Caco-2 (cell line): ENCODE data around the gene FOXN4. TPM values are rescaled to one million over a fixed set of nuclear protein-coding genes. Genes with fewer than 3 reads are reported as not detected.

Experiments
- BruUV-seq: library from RNA; stranded (reverse); fragments of 400-500 nt; replicated peaks from 2 replicates; lab custom pipeline; 2021; lab: Mats Ljungman, UMichigan
- CTCF ChIA-PET: fragments of 300-600 bp; sonication (Branson Sonifier 250); formaldehyde crosslinking; loops from one replicate; lab custom pipeline; 2022; ENCODE audit warnings: antibody characterized with exemption; lab: Charles Lee
- POLR2A ChIA-PET: fragments of 300-600 bp; sonication (Branson Sonifier 250); formaldehyde crosslinking; loops from one replicate; lab custom pipeline; 2022; ENCODE audit warnings: antibody characterized with exemption; lab: Charles Lee
- DNase-seq, 2 experiments: peaks; one replicate each; pipeline versions ENCODE4 v3.0.0 to v3.0.0-alpha.2; 2020 to 2022
- H3K27me3 ChIP-seq: replicated peaks from 2 replicates; pipeline ENCODE4 v1.6.0; 2011; ENCODE audit warnings: low read length; ENCODE audit not compliant: control insufficient read depth, insufficient read depth
- H3K36me3 ChIP-seq: 2 replicates; pipeline ENCODE4 v1.5.1; 2011; ENCODE audit warnings: low read length; ENCODE audit not compliant: control insufficient read depth, insufficient read depth
- H3K4me1 ChIP-seq: fragments of 250-450 bp; sonication (Bioruptor Pico); 2 replicates; pipeline ENCODE4 v1.5.1; 2020; ENCODE audit warnings: mild to moderate bottlenecking
- H3K4me3 ChIP-seq: 2 replicates; pipeline ENCODE4 v1.5.1; 2011; ENCODE audit warnings: low read depth, mild to moderate bottlenecking, control low read depth, low read length
- H3K9me3 ChIP-seq: fragments of 250-450 bp; sonication (Bioruptor Pico); 2 replicates; pipeline ENCODE4 v1.5.1; 2020; ENCODE audit warnings: mild to moderate bottlenecking, moderate library complexity
- H3K27ac Mint-ChIP-seq: one replicate; pipeline ENCODE4 v1.8.0; 2022; ENCODE audit warnings: mixed read lengths; ENCODE audit not compliant: unreplicated experiment
- H3K27me3 Mint-ChIP-seq: one replicate; pipeline ENCODE4 v1.8.0; 2022; ENCODE audit warnings: mixed read lengths; ENCODE audit not compliant: insufficient read depth, unreplicated experiment
- H3K36me3 Mint-ChIP-seq: one replicate; pipeline ENCODE4 v1.8.0; 2022; ENCODE audit warnings: mild to moderate bottlenecking, mixed read lengths; ENCODE audit not compliant: insufficient read depth, unreplicated experiment
- H3K4me1 Mint-ChIP-seq: one replicate; pipeline ENCODE4 v1.8.0; 2022; ENCODE audit warnings: low read depth, mixed read lengths; ENCODE audit not compliant: unreplicated experiment
- H3K4me3 Mint-ChIP-seq: one replicate; pipeline ENCODE4 v1.8.0; 2022; ENCODE audit warnings: mild to moderate bottlenecking, moderate library complexity, mixed read lengths; ENCODE audit not compliant: unreplicated experiment
- H3K9me3 Mint-ChIP-seq: one replicate; pipeline ENCODE4 v1.8.0; 2022; ENCODE audit warnings: mixed read lengths; ENCODE audit not compliant: unreplicated experiment
- intact Hi-C: fragments of 100-400 bp; cut with micrococcal nuclease; formaldehyde crosslinking; loops from one replicate; pipeline ENCODE4 v1.10.0; 2022; ENCODE audit not compliant: unreplicated experiment
- total RNA-seq: library from RNA; stranded (reverse); gene quantifications from 2 replicates; pipeline ENCODE4 v1.2.3, GENCODE V29; 2022
- TF ChIP-seq, protein P1 (sequence below), 2 experiments: fragments of 200-600 bp in 1 of 2; IDR thresholded peaks; 1 replicate in 1 of 2; 2 replicates in 1 of 2; pipeline versions ENCODE4 v1.5.1 to v1.8.0; 2011 to 2022; ENCODE audit warnings: antibody characterized with exemption in 1 of 2, control low read depth in 1 of 2, inconsistent platforms in 1 of 2, low read depth in 1 of 2, low read length in 1 of 2, mild to moderate bottlenecking in 1 of 2, moderate library complexity in 1 of 2; ENCODE audit not compliant: insufficient read depth in 1 of 2, severe bottlenecking in 1 of 2, unreplicated experiment in 1 of 2

FOXN4 gene
- total RNA-seq, 1 experiment from 2014 or later = 0.95 TPM

DNA sequence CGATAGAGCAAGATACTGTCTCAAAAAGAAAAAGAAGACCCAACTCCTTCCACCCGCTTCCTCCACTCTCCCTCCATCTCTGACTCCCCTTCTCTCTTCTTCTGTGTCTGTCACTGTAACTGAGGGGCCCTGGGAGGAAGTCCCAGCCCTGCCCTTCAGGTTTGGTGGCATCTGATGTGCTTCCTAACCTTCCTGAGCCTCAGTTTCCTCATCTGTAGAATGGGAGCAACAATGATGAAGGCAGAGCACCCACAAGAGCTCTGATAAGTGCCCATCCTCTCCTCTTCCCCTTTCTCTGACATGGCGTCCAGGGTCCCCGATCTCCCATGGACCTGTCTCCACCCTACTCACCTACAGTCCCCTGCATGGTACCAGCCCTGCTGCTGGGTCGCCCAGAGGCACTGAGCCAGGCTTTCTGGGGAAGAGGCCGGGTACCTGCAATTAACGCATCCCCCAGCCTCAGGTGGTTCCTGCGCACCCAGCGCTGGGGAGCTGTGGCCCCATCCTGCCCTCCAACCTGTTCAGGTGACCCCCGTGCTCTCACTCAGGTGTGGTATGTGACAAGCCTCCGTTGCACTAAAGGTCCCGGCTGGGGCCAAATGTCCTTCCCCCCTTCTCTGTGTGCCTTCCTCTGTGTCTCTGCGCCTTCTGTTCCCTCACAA, 13.2 kb downstream of the FOXN4 start:
- peaks cover 7% of the 10 kb centered on the region for H3K27me3 Mint-ChIP-seq
- H3K4me1 Mint-ChIP-seq = no peaks in the 10 kb centered on the region
- no peaks in the 10 kb centered on the region for H3K9me3 ChIP-seq
- no peak for DNase-seq
- no peaks in the 10 kb centered on the region for H3K27me3 ChIP-seq
- H3K27ac Mint-ChIP-seq = no peak overlapping the region
- POLR2A ChIA-PET = no interaction called here
- no TSS peak for BruUV-seq
- no peak overlapping the region for H3K4me3 Mint-ChIP-seq
- CTCF ChIA-PET = no interaction called here
- H3K36me3 Mint-ChIP-seq = no peaks in the 10 kb centered on the region
- intact Hi-C loops = no loop called here
- no peaks in the 10 kb centered on the region for H3K9me3 Mint-ChIP-seq
- TF ChIP-seq, protein P1, sequence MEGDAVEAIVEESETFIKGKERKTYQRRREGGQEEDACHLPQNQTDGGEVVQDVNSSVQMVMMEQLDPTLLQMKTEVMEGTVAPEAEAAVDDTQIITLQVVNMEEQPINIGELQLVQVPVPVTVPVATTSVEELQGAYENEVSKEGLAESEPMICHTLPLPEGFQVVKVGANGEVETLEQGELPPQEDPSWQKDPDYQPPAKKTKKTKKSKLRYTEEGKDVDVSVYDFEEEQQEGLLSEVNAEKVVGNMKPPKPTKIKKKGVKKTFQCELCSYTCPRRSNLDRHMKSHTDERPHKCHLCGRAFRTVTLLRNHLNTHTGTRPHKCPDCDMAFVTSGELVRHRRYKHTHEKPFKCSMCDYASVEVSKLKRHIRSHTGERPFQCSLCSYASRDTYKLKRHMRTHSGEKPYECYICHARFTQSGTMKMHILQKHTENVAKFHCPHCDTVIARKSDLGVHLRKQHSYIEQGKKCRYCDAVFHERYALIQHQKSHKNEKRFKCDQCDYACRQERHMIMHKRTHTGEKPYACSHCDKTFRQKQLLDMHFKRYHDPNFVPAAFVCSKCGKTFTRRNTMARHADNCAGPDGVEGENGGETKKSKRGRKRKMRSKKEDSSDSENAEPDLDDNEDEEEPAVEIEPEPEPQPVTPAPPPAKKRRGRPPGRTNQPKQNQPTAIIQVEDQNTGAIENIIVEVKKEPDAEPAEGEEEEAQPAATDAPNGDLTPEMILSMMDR (IDR thresholded peaks at IDR 0.05; ENCODE audit: insufficient read depth in 1 of 2, low read depth in 1 of 2, low read length in 1 of 2, severe bottlenecking in 1 of 2, unreplicated experiment in 1 of 2) = no peak
- H3K4me1 ChIP-seq = no peaks in the 10 kb centered on the region
- H3K36me3 ChIP-seq = no peaks in the 10 kb centered on the region
- H3K4me3 ChIP-seq = no peak overlapping the region

DNA sequence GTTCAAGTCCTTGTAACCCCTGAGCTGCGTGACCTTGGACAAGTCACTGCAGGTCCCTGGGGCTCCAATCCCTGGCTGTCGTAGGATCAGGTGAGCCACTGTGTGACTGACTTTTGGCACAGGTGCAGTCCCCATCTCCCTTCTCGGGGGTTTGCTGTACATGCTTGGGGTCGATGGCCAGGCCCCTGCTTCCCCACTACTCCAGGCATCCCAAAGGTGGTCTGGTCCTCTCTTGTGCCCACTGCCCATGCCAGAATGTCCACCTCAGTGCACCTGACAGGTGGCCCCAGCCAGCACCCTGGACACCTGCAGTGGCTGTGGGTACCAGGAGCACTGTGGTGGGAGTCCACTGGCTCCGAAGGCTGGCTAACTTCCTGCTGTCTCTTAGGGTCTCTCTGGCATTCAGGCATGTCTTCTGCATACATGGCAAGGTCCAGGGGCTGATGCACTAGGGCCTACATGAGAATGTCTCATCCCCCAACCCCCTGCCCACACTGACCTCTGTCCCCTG, 14.7 kb downstream of the FOXN4 start:
- Mint-ChIP-seq H3K9me3 (no peaks in the 10 kb centered on the region), H3K36me3 (no peaks in the 10 kb centered on the region), H3K27me3 (peaks cover 7% of the 10 kb centered on the region), H3K4me3 (no peak overlapping the region), H3K4me1 (no peaks in the 10 kb centered on the region), H3K27ac (no peak overlapping the region)
- intact Hi-C loops = no loop called here
- DNase-seq = no peak
- BruUV-seq = no TSS peak
- Histone ChIP-seq H3K27me3 (no peaks in the 10 kb centered on the region), H3K9me3 (no peaks in the 10 kb centered on the region), H3K4me1 (no peaks in the 10 kb centered on the region), H3K4me3 (no peak overlapping the region), H3K36me3 (no peaks in the 10 kb centered on the region)
- CTCF ChIA-PET = no interaction called here
- POLR2A ChIA-PET = no interaction called here
- TF ChIP-seq, protein P1 (IDR thresholded peaks at IDR 0.05; ENCODE audit: insufficient read depth in 1 of 2, low read depth in 1 of 2, low read length in 1 of 2, severe bottlenecking in 1 of 2, unreplicated experiment in 1 of 2) = no peak

DNA sequence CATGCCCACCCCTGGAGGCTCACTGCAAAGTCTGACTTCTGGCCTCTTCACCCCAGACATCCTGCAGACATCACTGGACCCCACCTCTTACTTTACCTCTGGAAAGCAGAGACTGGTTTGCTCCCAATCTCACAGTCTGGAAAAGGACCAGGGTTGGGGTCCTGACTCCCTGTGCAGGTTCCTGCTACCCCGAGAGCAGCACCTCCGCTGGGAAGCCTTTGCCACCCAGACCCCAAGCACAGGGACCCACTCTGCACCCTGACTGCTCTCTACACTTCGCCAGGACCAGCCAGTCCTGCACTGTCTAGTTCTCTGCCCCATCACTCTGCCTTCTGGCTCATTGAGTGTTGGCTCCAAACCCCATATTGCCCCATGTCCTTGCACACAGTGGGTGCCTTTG, 16.0 kb downstream of the FOXN4 start:
- no peak overlapping the region for H3K27ac Mint-ChIP-seq
- no peaks in the 10 kb centered on the region for H3K9me3 Mint-ChIP-seq
- POLR2A ChIA-PET = no interaction called here

More for the DNA sequence above, 16.0 kb downstream of the FOXN4 start:
- Histone ChIP-seq H3K9me3 (no peaks in the 10 kb centered on the region), H3K36me3 (no peaks in the 10 kb centered on the region), H3K4me1 (no peaks in the 10 kb centered on the region), H3K27me3 (no peaks in the 10 kb centered on the region), H3K4me3 (no peak overlapping the region)
- intact Hi-C loops = no loop called here
- BruUV-seq = no TSS peak
- CTCF ChIA-PET = no interaction called here
- H3K4me1 Mint-ChIP-seq = no peaks in the 10 kb centered on the region
- H3K4me3 Mint-ChIP-seq = no peak overlapping the region
- peaks cover 7% of the 10 kb centered on the region for H3K27me3 Mint-ChIP-seq
- TF ChIP-seq, protein P1 (IDR thresholded peaks at IDR 0.05; ENCODE audit: insufficient read depth in 1 of 2, low read depth in 1 of 2, low read length in 1 of 2, severe bottlenecking in 1 of 2, unreplicated experiment in 1 of 2) = no peak
- DNase-seq = no peak
- H3K36me3 Mint-ChIP-seq = no peaks in the 10 kb centered on the region
